ENCODE results near the gene GPSM1.
A peak's percentile ranks its signal among the peaks of the same experiment; 100 is the strongest.

DNA sequence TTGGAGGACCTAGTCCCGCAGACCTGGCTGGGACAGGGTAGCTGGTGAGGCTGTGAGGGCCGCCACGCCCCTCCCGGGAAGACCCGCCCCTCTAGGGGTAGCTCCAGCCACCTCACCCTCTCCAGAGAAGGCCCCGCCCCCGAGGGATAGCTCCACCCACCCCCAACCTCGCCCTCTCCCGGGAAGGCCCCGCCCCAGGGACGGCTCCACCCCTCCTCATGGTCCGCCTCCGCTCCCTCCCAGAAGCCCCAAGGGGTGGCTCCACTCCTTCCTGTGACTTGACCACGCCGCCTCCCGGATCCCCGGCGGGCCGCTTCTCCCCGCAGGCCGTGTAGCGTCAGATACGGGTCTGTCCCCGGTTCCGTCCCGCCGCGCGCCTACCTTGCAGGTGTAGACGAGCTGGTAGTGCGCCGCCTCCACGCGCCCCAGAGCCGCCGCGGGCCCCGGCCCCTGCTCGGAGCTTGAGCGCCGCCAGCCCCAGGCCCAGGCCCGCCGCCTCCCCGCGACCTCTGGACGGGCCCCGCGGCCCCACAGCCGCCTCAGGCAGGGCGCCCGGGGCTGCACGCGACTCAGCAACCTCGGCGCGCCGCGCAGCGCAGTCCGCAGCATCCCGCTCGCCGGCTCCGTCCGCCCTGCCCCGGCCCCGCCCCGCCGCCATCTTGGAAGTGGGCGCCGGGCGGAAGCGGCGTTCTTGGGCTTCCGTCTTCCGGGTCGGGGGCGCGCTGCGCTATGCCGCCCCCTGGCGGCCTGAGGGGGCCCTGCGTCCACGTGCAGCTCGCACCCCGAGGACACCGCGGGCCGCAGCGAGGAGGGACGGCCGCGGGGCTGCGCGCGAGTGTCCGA lies 36.0 kb downstream of the GPSM1 start, which contains the start of gene DNLZ:
- TF ChIP-seq, protein P1, sequence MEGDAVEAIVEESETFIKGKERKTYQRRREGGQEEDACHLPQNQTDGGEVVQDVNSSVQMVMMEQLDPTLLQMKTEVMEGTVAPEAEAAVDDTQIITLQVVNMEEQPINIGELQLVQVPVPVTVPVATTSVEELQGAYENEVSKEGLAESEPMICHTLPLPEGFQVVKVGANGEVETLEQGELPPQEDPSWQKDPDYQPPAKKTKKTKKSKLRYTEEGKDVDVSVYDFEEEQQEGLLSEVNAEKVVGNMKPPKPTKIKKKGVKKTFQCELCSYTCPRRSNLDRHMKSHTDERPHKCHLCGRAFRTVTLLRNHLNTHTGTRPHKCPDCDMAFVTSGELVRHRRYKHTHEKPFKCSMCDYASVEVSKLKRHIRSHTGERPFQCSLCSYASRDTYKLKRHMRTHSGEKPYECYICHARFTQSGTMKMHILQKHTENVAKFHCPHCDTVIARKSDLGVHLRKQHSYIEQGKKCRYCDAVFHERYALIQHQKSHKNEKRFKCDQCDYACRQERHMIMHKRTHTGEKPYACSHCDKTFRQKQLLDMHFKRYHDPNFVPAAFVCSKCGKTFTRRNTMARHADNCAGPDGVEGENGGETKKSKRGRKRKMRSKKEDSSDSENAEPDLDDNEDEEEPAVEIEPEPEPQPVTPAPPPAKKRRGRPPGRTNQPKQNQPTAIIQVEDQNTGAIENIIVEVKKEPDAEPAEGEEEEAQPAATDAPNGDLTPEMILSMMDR (IDR thresholded peaks at IDR 0.05): peak; percentile 91 to 100 (median 98)
- peak in 1 of 2 donors; percentile 80 for TF ChIP-seq POLR2A (IDR thresholded peaks at IDR 0.05)
